ENCODE measurements around the gene CFTR.
A peak's percentile ranks its signal among the peaks of the same experiment; 100 is the strongest.
"Not testable (repeated sequence)": the region's sequence is repeated elsewhere in the genome, so short reads cannot be mapped to it uniquely, and the experiment has no call there.

The CFTR gene

DNA sequence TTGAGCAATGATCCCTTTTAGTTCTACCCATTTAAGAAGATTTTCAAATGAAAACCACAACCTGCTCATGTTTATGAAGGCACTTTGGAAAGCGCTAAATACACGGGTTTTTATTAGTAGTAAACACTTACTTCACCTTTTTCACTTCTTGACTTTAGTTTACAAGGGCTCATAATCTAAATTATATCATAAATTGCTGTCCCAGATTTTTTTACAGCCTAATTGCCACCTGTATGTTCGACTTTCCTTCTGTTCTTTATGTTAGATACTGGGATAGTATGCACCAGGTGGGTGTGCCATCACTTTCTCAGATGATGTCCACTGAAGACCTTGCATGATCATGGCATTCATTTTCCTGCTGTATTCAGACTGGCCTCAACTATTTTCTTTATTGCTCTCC lies 22.5 kb downstream of the CFTR start:
- no peak for DNase-seq (ENCODE audit: low read depth)

DNA sequence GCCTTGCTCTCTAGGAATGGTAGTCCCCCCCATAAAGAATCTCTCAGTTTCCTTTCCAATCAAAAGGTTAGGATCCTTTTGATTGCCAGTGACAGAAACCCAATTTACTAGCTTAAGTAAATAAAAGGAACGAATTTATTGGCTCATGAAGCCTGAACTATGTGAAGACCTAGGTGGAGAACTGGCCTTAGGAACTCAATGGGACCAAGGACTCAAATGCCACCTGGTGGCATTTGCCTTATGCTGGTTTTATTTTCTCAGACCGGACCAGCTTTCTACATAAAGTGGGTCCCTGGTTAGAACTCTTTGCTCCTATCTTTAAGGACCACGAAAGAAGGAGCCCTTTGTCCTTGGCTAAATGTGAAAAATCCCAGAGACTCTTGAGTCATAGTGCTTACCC lies 25.4 kb downstream of the CFTR start:
- DNase-seq (ENCODE audit: low read depth) = no peak

DNA sequence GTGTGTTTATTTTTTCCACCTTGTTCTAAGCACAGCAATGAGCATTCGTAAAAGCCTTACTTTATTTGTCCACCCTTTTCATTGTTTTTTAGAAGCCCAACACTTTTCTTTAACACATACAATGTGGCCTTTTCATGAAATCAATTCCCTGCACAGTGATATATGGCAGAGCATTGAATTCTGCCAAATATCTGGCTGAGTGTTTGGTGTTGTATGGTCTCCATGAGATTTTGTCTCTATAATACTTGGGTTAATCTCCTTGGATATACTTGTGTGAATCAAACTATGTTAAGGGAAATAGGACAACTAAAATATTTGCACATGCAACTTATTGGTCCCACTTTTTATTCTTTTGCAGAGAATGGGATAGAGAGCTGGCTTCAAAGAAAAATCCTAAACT lies 28.9 kb downstream of the CFTR start:
- no peak for DNase-seq (ENCODE audit: low read depth)

DNA sequence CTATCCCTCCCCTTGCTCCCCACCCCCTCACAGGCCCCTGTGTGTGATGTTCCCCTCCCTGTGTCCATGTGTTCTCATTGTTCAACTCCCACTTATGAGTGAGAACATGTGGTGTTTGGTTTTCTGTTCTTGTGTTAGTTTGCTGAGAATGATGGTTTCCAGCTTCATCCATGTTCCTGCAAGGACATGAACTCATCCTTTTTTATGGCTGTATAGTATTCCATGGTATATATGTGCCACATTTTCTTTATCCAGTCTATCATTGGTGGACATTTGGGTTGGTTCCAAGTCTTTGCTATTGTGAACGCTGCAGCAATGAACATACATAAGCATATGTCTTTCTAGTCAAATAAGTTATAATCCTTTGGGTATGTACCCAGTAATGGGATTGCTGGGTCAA lies 37.4 kb downstream of the CFTR start:
- DNase-seq (ENCODE audit: low read depth) = not testable (repeated sequence)

DNA sequence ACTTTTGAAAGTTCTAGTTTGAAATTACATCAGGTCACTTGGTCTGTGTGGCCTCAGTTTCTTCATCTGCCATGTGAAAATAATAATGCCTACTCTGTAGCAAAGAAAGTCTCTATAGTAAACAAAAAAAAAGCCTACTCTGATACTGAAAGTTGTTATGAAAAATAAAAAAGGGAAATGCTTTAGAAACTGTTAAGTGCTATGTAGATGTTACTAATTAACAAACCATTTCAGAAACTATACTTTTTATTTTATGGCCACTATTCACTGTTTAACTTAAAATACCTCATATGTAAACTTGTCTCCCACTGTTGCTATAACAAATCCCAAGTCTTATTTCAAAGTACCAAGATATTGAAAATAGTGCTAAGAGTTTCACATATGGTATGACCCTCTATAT lies 50.6 kb downstream of the CFTR start:
- no peak for DNase-seq (ENCODE audit: low read depth)

DNA sequence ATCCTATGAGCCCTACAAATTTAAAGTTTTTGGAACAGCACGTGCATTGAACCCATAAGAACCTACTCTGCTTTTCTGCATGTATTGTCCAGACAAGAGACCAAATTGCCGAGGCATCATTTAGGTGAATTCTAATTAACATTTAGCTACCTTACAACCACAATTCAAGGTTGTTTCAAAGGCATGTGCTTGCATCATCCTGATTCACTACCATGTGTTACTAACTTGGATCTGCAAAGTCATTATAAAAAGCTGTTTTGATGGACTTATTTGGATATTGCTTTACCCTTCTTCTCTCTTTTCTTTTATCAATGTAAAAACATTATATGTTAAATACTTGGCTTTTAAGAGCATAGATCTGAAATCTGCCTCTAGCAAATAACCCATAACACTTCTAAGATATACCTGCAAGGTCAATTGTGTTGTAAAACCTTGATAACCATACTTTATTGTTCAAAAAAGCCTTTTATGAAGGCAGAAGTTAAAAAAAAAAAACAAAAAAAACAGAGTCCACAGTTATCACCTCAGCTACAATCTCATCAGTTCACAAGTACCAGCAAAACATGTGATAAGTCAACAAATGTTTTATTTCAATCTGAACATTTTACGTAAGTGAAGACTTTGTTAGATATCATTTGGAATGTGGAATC lies 51.9 kb downstream of the CFTR start:
- no peak for DNase-seq (ENCODE audit: low read depth)

DNA sequence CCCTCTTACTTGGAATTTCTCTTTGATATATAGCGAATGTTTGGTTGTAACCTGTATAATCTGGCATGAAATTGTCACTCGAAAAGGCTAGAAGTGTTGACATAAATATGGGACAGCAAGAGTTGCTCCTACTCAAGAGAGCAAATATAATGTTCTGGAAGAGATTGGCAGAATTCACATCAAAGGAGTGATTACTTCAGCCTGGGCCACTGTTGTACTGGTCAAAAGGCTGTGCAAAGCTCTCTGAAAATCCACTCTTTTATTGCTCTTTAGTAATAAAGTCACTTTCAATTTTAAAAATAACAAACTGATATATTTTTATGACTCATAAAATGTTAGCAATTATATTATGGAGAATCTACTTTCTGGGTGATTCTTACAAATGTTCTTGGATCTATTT lies 58.2 kb downstream of the CFTR start:
- DNase-seq (ENCODE audit: low read depth) = no peak

DNA sequence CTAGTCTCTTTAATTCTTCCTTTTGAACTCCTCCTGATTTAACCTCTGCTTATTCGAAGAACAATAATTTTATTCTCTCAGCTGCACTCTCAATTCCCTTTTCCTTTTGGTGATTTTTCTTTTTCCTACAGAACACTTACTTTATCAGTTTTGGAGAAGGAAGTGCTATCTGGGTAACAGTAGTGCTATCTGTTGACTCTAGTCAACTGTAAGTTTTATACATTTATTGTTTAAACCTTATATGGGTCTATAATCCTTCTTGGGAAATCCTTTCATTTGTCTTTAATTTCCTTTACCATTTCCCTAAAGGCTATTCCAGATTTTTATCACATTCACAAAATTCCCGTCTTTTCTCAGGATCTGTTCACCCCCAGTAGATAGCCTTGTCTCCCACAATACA lies 64.2 kb downstream of the CFTR start:
- DNase-seq (ENCODE audit: low read depth) = no peak

DNA sequence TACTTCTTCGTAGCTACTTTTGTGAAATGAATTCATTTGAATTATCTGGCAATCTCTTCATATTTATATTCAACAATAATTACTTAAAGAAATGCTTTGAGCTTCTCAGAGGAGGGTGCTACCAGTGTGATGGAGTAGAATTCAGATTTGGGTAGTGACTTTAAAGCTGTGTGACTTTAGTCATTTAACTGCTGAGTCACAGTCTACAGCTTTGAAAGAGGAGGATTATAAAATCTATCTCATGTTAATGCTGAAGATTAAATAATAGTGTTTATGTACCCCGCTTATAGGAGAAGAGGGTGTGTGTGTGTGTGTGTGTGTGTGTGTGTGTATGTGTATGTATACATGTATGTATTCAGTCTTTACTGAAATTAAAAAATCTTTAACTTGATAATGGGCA lies 68.2 kb downstream of the CFTR start:
- DNase-seq (ENCODE audit: low read depth) = no peak

DNA sequence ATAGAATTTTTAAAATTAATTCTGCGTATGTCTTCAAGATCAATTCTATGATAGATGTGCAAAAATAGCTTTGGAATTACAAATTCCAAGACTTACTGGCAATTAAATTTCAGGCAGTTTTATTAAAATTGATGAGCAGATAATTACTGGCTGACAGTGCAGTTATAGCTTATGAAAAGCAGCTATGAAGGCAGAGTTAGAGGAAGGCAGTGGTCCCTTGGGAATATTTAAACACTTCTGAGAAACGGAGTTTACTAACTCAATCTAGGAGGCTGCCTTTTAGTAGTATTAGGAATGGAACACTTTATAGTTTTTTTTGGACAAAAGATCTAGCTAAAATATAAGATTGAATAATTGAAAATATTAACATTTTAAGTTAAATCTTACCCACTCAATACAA lies 70.8 kb downstream of the CFTR start:
- DNase-seq (ENCODE audit: low read depth) = no peak

DNA sequence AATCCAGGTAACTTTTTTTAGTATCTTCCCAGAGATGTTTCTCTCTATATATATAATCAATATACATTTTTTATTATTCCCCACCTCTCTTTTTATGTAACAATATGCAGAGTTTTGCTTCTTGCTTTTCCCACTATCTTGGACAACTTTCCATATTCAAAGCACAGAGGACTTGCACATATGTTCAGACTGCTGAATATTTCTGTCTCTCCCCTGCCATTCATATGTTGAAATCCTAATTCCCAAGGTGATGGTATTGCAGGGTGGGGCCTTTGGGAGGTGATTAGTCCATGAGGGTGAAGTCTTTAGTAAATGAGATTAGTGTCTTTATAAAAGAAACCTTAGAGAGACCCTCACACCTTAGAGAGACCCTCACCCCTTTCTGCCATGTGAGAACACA lies 72.8 kb downstream of the CFTR start:
- DNase-seq (ENCODE audit: low read depth) = no peak

DNA sequence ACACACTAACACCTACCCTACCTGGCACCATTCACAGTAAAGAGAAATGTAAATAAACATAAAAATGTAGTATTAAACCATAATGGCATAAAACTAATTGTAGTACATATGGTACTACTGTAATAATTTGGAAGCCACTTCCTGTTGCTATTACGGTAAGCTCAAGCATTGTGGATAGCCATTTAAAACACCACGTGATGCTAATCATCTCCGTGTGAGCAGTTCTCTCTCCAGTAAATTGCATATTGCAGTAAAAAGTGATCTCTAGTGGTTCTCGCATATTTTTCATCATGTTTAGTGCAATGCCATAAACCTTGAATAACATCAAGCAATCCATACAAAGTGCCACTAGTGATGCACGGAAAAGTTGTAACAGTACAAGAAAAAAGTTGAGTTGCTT lies 75.4 kb downstream of the CFTR start:
- DNase-seq (ENCODE audit: low read depth) = no peak

DNA sequence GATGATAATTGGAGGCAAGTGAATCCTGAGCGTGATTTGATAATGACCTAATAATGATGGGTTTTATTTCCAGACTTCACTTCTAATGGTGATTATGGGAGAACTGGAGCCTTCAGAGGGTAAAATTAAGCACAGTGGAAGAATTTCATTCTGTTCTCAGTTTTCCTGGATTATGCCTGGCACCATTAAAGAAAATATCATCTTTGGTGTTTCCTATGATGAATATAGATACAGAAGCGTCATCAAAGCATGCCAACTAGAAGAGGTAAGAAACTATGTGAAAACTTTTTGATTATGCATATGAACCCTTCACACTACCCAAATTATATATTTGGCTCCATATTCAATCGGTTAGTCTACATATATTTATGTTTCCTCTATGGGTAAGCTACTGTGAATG lies 79.6 kb downstream of the CFTR start:
- DNase-seq (ENCODE audit: low read depth) = no peak

DNA sequence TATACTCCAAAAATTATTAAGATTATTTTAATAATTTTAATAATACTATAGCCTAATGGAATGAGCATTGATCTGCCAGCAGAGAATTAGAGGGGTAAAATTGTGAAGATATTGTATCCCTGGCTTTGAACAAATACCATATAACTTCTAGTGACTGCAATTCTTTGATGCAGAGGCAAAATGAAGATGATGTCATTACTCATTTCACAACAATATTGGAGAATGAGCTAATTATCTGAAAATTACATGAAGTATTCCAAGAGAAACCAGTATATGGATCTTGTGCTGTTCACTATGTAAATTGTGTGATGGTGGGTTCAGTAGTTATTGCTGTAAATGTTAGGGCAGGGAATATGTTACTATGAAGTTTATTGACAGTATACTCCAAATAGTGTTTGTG lies 80.2 kb downstream of the CFTR start:
- DNase-seq (ENCODE audit: low read depth) = no peak

DNA sequence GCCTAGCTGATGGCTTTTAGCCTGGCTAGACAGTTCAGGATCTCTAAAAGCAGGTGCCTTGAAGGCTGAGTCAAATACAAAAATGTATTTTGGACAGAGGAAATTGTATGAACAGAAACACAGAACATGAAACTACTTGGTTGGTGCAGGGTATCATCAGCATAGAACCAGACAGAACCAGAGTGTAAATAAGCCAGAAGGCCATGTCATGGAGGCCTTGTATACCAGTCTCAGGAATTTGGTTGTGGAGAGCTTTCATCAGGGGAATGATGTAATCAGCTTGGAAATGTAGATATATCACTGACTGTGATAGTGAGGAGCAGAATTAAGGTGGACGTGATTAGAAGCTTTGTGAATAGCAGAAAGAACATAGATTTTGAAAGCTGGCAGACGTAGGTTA lies 82.9 kb downstream of the CFTR start:
- no peak for DNase-seq (ENCODE audit: low read depth)

DNA sequence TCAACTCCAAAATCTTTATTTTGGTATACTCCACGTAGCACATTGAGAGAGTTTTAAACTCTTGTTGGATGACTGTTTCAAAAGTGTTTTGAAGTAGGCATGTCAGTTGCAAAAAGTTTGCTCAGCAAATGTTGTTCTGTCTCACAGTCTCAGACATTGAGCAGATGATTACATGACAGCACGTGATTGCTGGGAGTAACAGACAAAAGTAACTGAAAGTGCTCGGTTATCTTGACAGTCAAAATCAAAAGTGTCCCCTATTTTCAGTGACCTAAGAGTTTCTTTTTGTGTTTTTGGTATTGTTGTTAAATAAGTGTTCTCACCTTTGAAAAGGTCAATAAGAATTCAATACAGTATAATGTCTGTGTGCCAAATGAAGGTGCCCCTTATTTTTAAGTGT lies 84.3 kb downstream of the CFTR start:
- no peak for DNase-seq (ENCODE audit: low read depth)

DNA sequence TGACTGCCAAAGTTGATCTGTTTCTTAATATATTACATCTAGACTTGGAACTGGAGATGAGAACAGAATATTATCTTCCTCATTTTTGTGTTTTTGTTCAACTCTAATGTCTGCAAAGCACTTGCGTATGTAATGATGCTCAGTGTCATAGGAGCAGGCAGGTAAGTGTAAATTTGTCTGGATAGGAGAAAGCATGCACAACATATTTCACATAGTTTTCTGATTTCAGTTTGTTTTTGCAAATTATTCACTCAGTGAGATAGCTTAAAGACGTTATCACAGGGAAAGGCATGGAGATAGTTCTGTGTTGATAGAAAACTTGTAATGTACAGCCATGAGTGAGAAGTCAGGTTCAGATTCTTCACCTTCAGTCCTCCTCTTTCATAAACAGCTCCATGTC lies 84.8 kb downstream of the CFTR start:
- DNase-seq (ENCODE audit: low read depth) = no peak

DNA sequence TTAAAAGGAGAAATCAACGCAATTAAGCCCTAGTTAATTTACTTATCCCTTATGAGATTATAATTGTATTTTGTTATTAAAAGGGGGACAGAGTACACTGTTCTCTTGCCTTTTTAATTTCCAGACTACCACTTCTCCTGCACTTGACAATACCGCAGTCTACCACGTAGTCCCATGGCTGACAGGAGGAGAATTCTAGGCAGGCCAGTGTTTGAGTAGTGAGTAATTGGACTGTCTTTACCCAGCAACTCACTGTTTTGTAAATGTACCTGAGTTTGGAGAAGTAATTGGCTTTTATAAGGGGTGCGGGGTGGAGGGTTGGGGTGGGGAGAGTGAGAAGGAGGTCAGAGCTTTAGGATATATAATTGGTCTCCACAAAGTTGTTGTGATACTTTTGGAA lies 85.4 kb downstream of the CFTR start:
- DNase-seq (ENCODE audit: low read depth) = no peak

DNA sequence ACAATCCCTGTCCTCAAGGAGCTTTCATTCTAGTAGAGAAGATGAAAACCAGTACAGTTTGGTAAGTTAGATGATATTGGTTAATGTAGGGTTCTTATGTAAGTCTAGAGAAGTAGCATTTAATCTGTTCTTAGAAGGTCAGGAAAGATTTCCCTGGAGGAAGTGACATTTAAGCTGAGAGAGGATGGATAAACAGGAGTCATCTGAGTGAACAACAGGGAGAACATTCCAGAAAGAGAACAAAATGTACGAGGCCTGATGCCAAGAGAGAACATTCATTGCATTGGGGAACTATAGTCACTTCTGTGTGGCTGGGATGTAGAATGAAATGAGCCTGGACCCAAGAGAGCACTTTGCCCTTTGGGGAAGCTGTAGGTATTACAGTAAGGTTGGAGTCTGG lies 88.0 kb downstream of the CFTR start:
- no peak for DNase-seq (ENCODE audit: low read depth)

DNA sequence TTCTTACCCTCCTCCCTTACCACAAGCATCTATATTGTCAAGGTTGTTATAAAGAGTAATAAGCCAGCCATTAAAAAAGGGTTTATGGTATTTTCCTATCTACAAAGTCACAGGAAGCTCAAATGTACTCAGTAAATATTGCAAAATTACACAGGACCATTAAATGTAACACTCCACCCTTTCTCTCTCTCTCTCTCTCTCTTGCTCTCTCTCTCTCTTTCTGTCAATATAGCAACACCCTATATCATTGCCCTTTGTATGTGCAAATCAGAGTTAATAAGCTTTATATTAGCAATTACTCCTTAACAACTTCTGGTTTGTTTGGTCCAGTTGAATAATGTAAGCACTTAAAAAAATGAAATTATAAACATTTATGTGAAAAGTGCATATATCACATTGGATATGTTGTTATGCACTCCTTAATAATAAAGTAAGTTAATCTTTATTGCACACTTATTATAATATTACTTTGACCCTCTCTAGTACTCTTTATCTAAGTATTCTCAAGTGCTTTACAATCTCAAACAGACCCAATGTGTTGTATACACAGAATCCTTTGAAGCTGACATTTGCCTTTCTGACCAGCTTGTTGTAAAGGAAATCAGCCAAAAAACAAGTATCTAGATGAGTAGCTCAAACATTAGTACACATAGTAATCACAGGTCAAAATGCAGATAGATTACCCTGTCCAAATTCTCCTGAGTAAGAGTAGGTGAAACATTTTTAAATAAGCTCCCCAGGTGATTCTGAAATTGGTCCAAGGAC lies 93.2 kb downstream of the CFTR start:
- no peak for DNase-seq (ENCODE audit: low read depth)

DNA sequence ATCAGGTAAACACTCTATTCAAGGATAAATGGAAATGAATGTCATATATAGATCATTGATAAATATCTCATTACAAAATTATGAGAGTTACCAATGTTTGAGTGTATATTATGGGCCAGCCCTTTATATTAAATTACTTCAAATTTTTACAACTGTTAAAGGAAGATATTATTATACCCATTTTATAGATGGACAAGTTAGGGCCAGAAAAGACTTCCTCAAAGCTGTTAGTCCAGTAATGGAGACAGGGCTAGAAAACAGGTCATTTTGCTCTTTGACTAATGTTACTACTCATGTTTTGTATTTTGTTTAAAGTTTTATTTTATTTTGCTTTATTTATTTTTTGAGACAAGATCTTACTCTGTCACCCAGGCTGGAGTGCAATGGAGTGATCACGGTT lies 101.6 kb downstream of the CFTR start:
- DNase-seq (ENCODE audit: low read depth) = no peak

DNA sequence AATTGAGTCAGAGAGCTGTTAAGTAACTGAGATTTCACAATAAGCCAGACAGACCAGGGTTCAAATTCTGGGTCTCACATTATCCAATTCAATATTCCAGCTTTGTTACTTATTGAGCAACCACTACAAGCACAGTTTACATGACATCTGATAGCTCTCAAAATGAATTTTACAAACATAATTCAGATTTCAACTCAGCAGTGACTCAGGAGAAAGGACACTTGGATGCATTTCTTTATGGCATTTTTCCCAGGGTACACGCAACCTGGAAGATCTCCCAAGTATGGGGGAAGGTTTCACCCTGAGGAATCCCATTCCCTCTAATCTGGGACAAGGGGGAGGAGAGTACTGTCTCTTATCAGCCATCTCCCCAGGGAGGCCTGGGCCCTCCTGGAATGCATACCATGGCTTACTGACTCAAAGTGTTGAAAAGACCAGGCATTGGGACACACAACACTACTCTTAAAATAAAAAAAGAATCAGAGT lies 102.4 kb downstream of the CFTR start:
- DNase-seq (ENCODE audit: low read depth) = peak; percentile 70

DNA sequence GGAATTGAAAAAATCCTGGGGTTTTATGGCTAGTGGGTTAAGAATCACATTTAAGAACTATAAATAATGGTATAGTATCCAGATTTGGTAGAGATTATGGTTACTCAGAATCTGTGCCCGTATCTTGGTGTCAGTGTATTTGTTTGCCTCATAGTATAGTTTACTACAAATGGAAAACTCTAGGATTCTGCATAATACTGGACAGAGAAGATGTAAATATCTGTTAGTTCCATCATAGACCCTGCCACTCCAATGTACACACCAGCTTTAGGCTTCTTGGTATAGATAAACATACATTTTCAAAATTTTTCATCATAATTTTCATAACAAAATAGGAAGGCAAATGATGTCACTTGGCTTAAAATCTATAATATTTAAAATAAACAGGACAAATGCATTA lies 108.1 kb downstream of the CFTR start:
- no peak for DNase-seq (ENCODE audit: low read depth)

DNA sequence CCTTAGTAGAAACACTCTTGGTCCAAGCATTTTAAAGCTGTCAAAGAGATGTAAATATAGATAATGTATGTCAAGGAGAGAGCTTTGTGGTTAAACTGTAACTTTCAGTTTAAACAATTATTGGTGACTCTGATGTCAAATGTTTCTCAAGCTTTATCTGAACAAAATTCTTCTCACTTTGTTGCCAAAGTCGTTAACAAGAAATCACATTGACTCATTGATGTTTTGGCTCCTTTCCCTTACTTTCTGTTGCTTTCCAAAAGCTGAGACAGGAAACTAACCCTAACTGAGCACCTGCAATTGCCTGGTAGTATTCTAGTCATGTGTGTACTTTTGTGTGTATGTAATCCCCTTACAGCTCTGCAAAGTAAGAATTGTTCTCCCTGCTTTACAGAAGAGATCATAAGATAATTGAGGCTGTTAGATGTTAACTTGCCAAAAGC lies 108.5 kb downstream of the CFTR start:
- no peak for DNase-seq (ENCODE audit: low read depth)

All from GM04503 (cell line).